GM12878 (cell line): Measurements from ENCODE around the gene MMEL1. TPM values are rescaled to one million over a fixed set of nuclear protein-coding genes. Genes with fewer than 3 reads are reported as not detected.
A peak's percentile ranks its signal among the peaks of the same experiment; 100 is the strongest.

Experiments
- BACH1 ChIP-seq: fragments of 450-650 bp; IDR thresholded peaks from 2 replicates; pipeline ENCODE4 v1.6.1; 2017; ENCODE audit warnings: mild to moderate bottlenecking, borderline replicate concordance
- BHLHE40 ChIP-seq, 2 experiments: fragments of 450-650 bp in 1 of 2; IDR thresholded peaks; 2 replicates each; pipeline ENCODE4 v1.6.1; 2011 to 2017; ENCODE audit warnings: low read depth in 2 of 2, borderline replicate concordance in 1 of 2, improper control_type of control experiment in 1 of 2, low read length in 1 of 2, mild to moderate bottlenecking in 1 of 2
- CEBPB ChIP-seq, 2 experiments: fragments of 150-350 bp in 1 of 2; IDR thresholded peaks; 2 replicates each; pipeline ENCODE4 v1.6.1; 2012 to 2014; ENCODE audit warnings: low read depth in 2 of 2, low read length in 2 of 2, borderline replicate concordance in 1 of 2, inconsistent platforms in 1 of 2
- CHD2 ChIP-seq: IDR thresholded peaks from 2 replicates; pipeline ENCODE4 v1.6.1; 2011; ENCODE audit warnings: low read depth, low read length, improper control_type of control experiment, borderline replicate concordance
- EGR1 ChIP-seq, 2 experiments: IDR thresholded peaks; 1 replicate in 1 of 2; 2 replicates in 1 of 2; pipeline ENCODE4 v1.6.1; 2011 to 2012; ENCODE audit warnings: low read depth in 2 of 2, low read length in 2 of 2, borderline replicate concordance in 1 of 2, mild to moderate bottlenecking in 1 of 2, moderate library complexity in 1 of 2
- FOS ChIP-seq: IDR thresholded peaks from 3 replicates; pipeline ENCODE4 v1.6.1; 2011; ENCODE audit warnings: borderline replicate concordance; ENCODE audit not compliant: insufficient read length; ENCODE audit errors: extremely low read depth
- HDAC6 ChIP-seq: fragments of 200-600 bp; sonication (generic); IDR thresholded peaks from one replicate; pipeline ENCODE4 v1.8.0; 2017; ENCODE audit warnings: antibody characterized with exemption; ENCODE audit not compliant: unreplicated experiment
- HDGF ChIP-seq: fragments of 450-650 bp; IDR thresholded peaks from 2 replicates; pipeline ENCODE4 v1.6.1; 2016; ENCODE audit warnings: antibody characterized with exemption
- MXI1 ChIP-seq: fragments of 150-350 bp; IDR thresholded peaks from 2 replicates; pipeline ENCODE4 v1.6.1; 2011; ENCODE audit warnings: low read depth, mild to moderate bottlenecking, inconsistent platforms, low read length, improper control_type of control experiment
- NFXL1 ChIP-seq: fragments of 450-650 bp; IDR thresholded peaks from 2 replicates; pipeline ENCODE4 v1.6.1; 2017; ENCODE audit warnings: antibody characterized with exemption, mild to moderate bottlenecking, borderline replicate concordance
- PAX5 ChIP-seq: IDR thresholded peaks from 2 replicates; pipeline ENCODE4 v1.6.1; 2011; ENCODE audit warnings: low read depth, low read length, borderline replicate concordance
- RAD51 ChIP-seq: fragments of 450-650 bp; IDR thresholded peaks from 2 replicates; pipeline ENCODE4 v1.6.1; 2016; ENCODE audit warnings: moderate library complexity, mild to moderate bottlenecking, inconsistent platforms
- SREBF1 ChIP-seq: IDR thresholded peaks from 2 replicates; pipeline ENCODE4 v1.6.1; 2012; ENCODE audit warnings: mild to moderate bottlenecking, low read length
- TARDBP ChIP-seq: IDR thresholded peaks from 2 replicates; pipeline ENCODE4 v1.6.1; 2016; ENCODE audit warnings: borderline replicate concordance
- polyA plus RNA-seq, 11 experiments: library from polyadenylated mRNA; depleted of rRNA in 4 of 11; unstranded in 6 of 11; stranded (reverse) in 5 of 11; fragments of >200 nt; fragmentation: Nextera tagmentation in 4 of 11; fragmentation: Illumina TruSeq in 1 of 11; extraction: Ambion mirVana in 4 of 11; extraction: Trizol in 1 of 11; gene quantifications; 1 replicate in 1 of 11; 2 replicates in 10 of 11; pipeline versions ENCODE4 v1.2.1 to v1.2.3, GENCODE V29; 2011 to 2016; ENCODE audit warnings: inconsistent platforms in 2 of 11, missing spikeins in 2 of 11, low read depth in 1 of 11
- total RNA-seq, 4 experiments: library from RNA; depleted of rRNA in 3 of 4; stranded (reverse); fragments of >200 nt in 3 of 4; fragmentation: Illumina TruSeq in 1 of 4; extraction: Trizol in 1 of 4; gene quantifications; 2 replicates each; pipeline versions ENCODE4 v1.2.1 to v1.2.3, GENCODE V29; 2013 to 2021
- TF ChIP-seq, protein P1 (sequence below): fragments of 450-650 bp; formaldehyde crosslinking; IDR thresholded peaks from 2 replicates; pipeline ENCODE4 v1.5.0; 2022; ENCODE audit warnings: mild to moderate bottlenecking, missing genetic modification characterization
- TF ChIP-seq, protein P2 (sequence below): IDR thresholded peaks from 2 replicates; pipeline ENCODE4 v1.6.1; 2011; ENCODE audit warnings: low read depth, mild to moderate bottlenecking, low read length, moderate library complexity, borderline replicate concordance; ENCODE audit errors: extremely low read depth
- TF ChIP-seq, protein P3 (sequence below): fragments of 450-650 bp; IDR thresholded peaks from 2 replicates; pipeline ENCODE4 v1.6.1; 2017; ENCODE audit warnings: mild to moderate bottlenecking, moderate library complexity
- TF ChIP-seq, protein P4 (sequence below): fragments of 450-650 bp; IDR thresholded peaks from 2 replicates; pipeline ENCODE4 v1.6.1; 2016; ENCODE audit warnings: mild to moderate bottlenecking
- TF ChIP-seq, protein P5 (sequence below): IDR thresholded peaks from 2 replicates; pipeline ENCODE4 v1.6.1; 2012; ENCODE audit warnings: low read depth, low read length, improper control_type of control experiment

The MMEL1 gene
- total and polyA plus RNA-seq, 10 of the 15 experiments (the other 5 are each of a cell fraction or from before 2014, with no cell fraction given) = 0.11 TPM; not detected in 9

DNA sequence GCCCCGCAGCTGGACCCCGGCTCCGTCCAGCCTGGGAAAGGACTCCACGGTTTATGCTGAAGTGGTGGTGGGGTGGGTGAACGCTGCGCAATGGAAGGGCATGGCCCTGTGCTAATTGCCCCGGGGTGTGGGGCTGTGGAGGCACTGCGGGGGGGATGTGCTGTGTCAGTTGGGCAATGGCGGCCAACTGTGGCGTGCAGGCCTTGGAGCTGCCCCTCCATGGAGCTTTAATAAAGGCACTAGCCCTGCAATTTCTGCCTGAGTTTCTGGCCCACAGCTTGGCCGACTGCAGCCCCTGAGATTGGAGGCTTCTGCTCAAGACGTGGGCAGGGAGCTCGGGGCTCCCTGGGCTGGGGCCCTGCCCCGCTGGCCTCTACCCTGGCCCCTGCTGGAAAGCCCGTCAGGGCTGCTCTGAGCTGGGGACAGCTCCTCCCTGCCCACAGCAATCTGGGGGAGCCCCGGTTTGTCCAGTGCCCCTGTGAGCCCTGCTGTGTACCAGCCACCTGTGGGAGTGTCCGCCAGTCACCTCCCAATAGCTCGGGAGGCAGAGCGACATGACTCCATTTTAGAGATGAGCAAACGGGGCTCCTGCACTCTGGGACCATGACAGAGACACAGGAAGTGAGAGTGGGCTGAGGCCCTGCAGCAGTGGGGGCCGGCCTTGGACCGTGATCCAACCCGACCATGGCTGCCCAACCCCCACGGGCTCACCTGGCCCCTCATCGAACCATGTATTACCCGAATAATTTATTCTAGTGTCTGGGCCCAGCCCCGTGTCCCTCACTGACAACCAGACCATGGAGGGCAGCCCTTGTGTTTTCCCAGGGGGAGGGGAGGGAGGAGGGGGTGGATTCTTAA, 85.4 kb downstream of the MMEL1 start (continued):
- TF ChIP-seq EGR1 (IDR thresholded peaks at IDR 0.05; ENCODE audit: borderline replicate concordance in 1 of 2, low read depth in 2 of 2, low read length in 2 of 2) (peak in 1 of 2 experiments; percentile 19; a peak in 1 of 3 replicates), HDGF (0 out of 2 replicates have a peak, but pooled peaks have one; percentile 22), PAX5 (peak; percentile 33; the same call in 1 of the 2 replicates), CEBPB (IDR thresholded peaks at IDR 0.05; ENCODE audit: borderline replicate concordance in 1 of 2, low read depth in 2 of 2, low read length in 2 of 2) (no peak), SREBF1 (no peak), NFXL1 (no peak), FOS (no peak), MXI1 (0 out of 2 replicates have a peak, but pooled peaks have one; percentile 10), BHLHE40 (IDR thresholded peaks at IDR 0.05; ENCODE audit: borderline replicate concordance in 1 of 2, low read depth in 2 of 2, low read length in 1 of 2) (peak in 1 of 2 experiments; percentile 24; a peak in 1 of 4 replicates), TARDBP (no peak), CHD2 (peak; percentile 57), RAD51 (no peak), BACH1 (peak; percentile 61; the same call in 1 of the 2 replicates), HDAC6 (peak; percentile 62)
- TF ChIP-seq, protein P1, sequence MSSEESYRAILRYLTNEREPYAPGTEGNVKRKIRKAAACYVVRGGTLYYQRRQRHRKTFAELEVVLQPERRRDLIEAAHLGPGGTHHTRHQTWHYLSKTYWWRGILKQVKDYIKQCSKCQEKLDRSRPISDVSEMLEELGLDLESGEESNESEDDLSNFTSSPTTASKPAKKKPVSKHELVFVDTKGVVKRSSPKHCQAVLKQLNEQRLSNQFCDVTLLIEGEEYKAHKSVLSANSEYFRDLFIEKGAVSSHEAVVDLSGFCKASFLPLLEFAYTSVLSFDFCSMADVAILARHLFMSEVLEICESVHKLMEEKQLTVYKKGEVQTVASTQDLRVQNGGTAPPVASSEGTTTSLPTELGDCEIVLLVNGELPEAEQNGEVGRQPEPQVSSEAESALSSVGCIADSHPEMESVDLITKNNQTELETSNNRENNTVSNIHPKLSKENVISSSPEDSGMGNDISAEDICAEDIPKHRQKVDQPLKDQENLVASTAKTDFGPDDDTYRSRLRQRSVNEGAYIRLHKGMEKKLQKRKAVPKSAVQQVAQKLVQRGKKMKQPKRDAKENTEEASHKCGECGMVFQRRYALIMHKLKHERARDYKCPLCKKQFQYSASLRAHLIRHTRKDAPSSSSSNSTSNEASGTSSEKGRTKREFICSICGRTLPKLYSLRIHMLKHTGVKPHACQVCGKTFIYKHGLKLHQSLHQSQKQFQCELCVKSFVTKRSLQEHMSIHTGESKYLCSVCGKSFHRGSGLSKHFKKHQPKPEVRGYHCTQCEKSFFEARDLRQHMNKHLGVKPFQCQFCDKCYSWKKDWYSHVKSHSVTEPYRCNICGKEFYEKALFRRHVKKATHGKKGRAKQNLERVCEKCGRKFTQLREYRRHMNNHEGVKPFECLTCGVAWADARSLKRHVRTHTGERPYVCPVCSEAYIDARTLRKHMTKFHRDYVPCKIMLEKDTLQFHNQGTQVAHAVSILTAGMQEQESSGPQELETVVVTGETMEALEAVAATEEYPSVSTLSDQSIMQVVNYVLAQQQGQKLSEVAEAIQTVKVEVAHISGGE = no peak
- TF ChIP-seq, protein P2, sequence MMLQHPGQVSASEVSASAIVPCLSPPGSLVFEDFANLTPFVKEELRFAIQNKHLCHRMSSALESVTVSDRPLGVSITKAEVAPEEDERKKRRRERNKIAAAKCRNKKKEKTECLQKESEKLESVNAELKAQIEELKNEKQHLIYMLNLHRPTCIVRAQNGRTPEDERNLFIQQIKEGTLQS = no peak
- TF ChIP-seq, protein P3, sequence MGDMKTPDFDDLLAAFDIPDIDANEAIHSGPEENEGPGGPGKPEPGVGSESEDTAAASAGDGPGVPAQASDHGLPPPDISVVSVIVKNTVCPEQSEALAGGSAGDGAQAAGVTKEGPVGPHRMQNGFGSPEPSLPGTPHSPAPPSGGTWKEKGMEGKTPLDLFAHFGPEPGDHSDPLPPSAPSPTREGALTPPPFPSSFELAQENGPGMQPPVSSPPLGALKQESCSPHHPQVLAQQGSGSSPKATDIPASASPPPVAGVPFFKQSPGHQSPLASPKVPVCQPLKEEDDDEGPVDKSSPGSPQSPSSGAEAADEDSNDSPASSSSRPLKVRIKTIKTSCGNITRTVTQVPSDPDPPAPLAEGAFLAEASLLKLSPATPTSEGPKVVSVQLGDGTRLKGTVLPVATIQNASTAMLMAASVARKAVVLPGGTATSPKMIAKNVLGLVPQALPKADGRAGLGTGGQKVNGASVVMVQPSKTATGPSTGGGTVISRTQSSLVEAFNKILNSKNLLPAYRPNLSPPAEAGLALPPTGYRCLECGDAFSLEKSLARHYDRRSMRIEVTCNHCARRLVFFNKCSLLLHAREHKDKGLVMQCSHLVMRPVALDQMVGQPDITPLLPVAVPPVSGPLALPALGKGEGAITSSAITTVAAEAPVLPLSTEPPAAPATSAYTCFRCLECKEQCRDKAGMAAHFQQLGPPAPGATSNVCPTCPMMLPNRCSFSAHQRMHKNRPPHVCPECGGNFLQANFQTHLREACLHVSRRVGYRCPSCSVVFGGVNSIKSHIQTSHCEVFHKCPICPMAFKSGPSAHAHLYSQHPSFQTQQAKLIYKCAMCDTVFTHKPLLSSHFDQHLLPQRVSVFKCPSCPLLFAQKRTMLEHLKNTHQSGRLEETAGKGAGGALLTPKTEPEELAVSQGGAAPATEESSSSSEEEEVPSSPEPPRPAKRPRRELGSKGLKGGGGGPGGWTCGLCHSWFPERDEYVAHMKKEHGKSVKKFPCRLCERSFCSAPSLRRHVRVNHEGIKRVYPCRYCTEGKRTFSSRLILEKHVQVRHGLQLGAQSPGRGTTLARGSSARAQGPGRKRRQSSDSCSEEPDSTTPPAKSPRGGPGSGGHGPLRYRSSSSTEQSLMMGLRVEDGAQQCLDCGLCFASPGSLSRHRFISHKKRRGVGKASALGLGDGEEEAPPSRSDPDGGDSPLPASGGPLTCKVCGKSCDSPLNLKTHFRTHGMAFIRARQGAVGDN = peak; percentile 27
- TF ChIP-seq, protein P4, sequence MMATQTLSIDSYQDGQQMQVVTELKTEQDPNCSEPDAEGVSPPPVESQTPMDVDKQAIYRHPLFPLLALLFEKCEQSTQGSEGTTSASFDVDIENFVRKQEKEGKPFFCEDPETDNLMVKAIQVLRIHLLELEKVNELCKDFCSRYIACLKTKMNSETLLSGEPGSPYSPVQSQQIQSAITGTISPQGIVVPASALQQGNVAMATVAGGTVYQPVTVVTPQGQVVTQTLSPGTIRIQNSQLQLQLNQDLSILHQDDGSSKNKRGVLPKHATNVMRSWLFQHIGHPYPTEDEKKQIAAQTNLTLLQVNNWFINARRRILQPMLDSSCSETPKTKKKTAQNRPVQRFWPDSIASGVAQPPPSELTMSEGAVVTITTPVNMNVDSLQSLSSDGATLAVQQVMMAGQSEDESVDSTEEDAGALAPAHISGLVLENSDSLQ = peak; percentile 7; the same call in 1 of the 2 replicates
- TF ChIP-seq, protein P5, sequence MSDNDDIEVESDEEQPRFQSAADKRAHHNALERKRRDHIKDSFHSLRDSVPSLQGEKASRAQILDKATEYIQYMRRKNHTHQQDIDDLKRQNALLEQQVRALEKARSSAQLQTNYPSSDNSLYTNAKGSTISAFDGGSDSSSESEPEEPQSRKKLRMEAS = 0 out of 2 replicates have a peak, but pooled peaks have one; percentile 4
